Loucy (cell line): ENCODE results near the gene ZNF726.

Experiments
- CTCF ChIP-seq: fragments of 200-600 bp; sonication (generic); conservative IDR thresholded peaks from 2 replicates; pipeline ENCODE4 v1.5.1; 2014; ENCODE audit warnings: mild to moderate bottlenecking, antibody characterized with exemption, low read length
- EZH2phosphoT487 ChIP-seq: fragments of 200-600 bp; IDR thresholded peaks from 2 replicates; pipeline ENCODE4 v1.6.1; 2018; ENCODE audit warnings: antibody characterized with exemption, mild to moderate bottlenecking, moderate library complexity, borderline replicate concordance

- TF ChIP-seq CTCF (no peak), EZH2phosphoT487 (no peak)
These were observed 18.2 kb downstream of the ZNF726 start for GRCh38 chr19:23932878-23933277.
